ENCODE results near the gene ENPP6.

DNA sequence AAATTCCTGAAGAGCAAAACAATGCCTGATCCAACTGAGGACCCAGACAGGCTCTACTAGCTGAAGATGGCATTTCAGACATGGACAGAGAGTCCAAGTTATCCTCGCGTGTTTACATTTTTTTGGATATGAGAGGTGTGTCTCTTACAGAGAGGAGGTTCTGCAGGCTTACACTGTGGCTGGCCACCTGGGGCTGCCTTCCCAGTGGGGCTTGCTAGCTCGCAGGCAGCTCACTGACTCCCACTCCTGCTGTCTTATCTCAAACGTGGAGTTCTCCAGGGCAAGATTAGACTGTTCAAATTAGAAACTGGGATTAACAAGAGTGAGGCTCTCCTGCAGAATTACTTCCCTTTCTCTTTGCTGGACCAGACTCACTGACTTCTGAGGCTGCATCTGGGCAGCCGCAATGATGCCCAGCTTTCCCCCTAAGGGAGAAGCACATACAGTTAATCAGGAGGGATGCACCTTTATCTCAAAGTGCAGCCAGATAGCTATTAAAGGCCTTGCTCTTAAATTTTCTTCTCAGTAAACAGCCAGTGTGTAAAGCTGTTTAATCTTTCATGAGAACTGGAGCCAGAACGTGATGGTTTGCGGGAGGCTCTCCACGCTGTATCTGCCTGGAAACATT lies 123.0 kb downstream of the ENPP6 start:
- TF ChIP-seq POLR2A (IDR thresholded peaks at IDR 0.05; ENCODE audit: low read depth, low read length), result no peak
- TF ChIP-seq, protein P1, sequence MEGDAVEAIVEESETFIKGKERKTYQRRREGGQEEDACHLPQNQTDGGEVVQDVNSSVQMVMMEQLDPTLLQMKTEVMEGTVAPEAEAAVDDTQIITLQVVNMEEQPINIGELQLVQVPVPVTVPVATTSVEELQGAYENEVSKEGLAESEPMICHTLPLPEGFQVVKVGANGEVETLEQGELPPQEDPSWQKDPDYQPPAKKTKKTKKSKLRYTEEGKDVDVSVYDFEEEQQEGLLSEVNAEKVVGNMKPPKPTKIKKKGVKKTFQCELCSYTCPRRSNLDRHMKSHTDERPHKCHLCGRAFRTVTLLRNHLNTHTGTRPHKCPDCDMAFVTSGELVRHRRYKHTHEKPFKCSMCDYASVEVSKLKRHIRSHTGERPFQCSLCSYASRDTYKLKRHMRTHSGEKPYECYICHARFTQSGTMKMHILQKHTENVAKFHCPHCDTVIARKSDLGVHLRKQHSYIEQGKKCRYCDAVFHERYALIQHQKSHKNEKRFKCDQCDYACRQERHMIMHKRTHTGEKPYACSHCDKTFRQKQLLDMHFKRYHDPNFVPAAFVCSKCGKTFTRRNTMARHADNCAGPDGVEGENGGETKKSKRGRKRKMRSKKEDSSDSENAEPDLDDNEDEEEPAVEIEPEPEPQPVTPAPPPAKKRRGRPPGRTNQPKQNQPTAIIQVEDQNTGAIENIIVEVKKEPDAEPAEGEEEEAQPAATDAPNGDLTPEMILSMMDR (IDR thresholded peaks at IDR 0.05; ENCODE audit: extremely low read depth in 1 of 2, insufficient read depth in 1 of 2, low read depth in 1 of 2, low read length in 2 of 2), result no peak
- TF ChIP-seq EZH2 (IDR thresholded peaks at IDR 0.05; ENCODE audit: borderline replicate concordance, low read depth, low read length, severe bottlenecking), result no peak
- no peak for TF ChIP-seq GATA2 (IDR thresholded peaks at IDR 0.05; ENCODE audit: insufficient read depth, insufficient read length, low read depth, low read length)

Data from endothelial cell of umbilical vein (primary cell).